Measurements from ENCODE around the gene ZNF816.
"Not testable (repeated sequence)": the region's sequence is repeated elsewhere in the genome, so short reads cannot be mapped to it uniquely, and the experiment has no call there.

The ZNF816 gene

DNA sequence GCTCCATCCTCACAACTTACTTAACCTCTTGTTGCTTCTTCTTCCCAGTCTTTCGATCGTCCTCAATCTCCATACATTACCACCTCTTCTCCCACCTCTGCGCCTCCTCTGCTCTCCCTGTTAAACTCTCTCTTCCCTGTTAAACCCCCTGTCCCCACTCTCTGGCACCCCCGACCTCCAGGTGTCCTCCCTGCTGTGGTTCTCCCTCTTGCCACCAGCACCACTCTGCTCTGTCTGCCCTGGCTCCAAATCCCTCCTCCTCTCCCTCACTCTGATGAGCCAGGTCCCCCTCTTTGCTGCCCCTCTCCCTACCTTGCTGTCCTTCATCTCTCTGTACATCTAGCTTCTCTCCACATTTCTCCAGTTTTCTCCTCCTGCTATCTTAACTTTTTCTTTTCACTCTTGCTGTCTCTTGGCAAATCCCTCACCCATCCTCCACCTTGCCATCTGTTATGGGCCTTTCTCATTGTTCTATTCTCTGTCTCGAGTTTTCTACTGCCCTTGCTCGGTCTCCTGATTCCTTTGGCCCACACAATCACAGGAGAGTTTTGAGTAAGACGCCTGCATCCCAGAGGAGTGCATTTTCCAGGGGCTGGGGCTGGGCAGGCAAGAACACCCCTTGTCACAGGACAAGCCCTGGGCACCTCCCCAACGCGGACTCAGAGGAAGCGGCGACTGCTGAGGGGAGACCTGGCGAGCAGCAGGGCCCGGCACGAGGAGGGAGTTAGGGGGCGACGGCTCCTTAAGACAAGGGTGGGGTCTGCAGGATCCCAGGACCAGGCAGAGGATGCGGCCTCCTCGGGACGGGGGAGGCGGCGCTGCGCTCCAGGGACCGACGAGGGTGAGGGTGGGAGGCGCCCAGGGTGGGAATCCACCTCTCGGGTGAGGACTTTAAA is 29.7 kb upstream of the ZNF816 start:
- Histone ChIP-seq H3K4me1 (ENCODE audit: control insufficient read depth, insufficient read depth, low read length) (no peaks in the 10 kb centered on the region), H3K4me3 (ENCODE audit: low read length) (peak overlapping the region; percentile 80), H3K27me3 (ENCODE audit: control insufficient read depth, insufficient read depth, low read length) (no peaks in the 10 kb centered on the region), H3K27ac (ENCODE audit: low read depth, low read length) (peak overlapping the region; percentile 63), H3K9ac (ENCODE audit: low read length) (no peak overlapping the region), H3K36me3 (ENCODE audit: control insufficient read depth, insufficient read depth, low read length) (peaks cover under 1% of the 10 kb centered on the region)

DNA sequence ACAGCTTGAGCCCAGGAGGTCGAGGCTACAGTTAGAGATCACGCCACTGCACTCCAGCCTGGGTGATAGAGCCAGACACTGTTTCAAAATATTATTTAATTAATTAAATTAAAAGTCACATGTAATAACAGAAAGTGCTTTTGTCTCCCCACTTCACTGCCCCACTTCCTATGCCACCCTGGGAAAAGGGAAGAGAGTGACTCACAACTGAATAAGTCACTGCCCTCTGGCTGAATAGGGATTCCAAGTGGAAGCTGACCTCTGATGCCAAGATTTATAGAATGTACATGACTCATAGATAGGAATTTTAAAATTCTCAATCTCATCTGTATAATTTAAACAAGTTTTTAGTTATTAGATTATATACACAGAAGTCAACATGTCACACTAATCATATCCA is 28.8 kb upstream of the ZNF816 start:
- Histone ChIP-seq H3K4me3 (ENCODE audit: low read length) (no peak overlapping the region), H3K36me3 (ENCODE audit: control insufficient read depth, insufficient read depth, low read length) (peaks cover 4% of the 10 kb centered on the region), H3K27ac (ENCODE audit: low read depth, low read length) (no peak overlapping the region), H3K4me1 (ENCODE audit: control insufficient read depth, insufficient read depth, low read length) (no peaks in the 10 kb centered on the region), H3K27me3 (ENCODE audit: control insufficient read depth, insufficient read depth, low read length) (no peaks in the 10 kb centered on the region), H3K9ac (ENCODE audit: low read length) (no peak overlapping the region)

- H3K9ac ChIP-seq (ENCODE audit: low read length), result no peak overlapping the region
- H3K4me3 ChIP-seq (ENCODE audit: low read length), result no peak overlapping the region
- no peaks in the 10 kb centered on the region for H3K27me3 ChIP-seq (ENCODE audit: control insufficient read depth, insufficient read depth, low read length)
- no peak overlapping the region for H3K27ac ChIP-seq (ENCODE audit: low read depth, low read length)
- no peaks in the 10 kb centered on the region for H3K4me1 ChIP-seq (ENCODE audit: control insufficient read depth, insufficient read depth, low read length)
- peaks cover 9% of the 10 kb centered on the region for H3K36me3 ChIP-seq (ENCODE audit: control insufficient read depth, insufficient read depth, low read length)
Measured at GRCh38 chr19:52990759-52991418, 28.2 kb upstream of the ZNF816 start.

- H3K4me1 ChIP-seq (ENCODE audit: control insufficient read depth, insufficient read depth, low read length), result no peaks in the 10 kb centered on the region
- H3K36me3 ChIP-seq (ENCODE audit: control insufficient read depth, insufficient read depth, low read length), result peaks cover 15% of the 10 kb centered on the region
- H3K27me3 ChIP-seq (ENCODE audit: control insufficient read depth, insufficient read depth, low read length), result no peaks in the 10 kb centered on the region
- H3K9ac ChIP-seq (ENCODE audit: low read length), result no peak overlapping the region
- no peak overlapping the region for H3K27ac ChIP-seq (ENCODE audit: low read depth, low read length)
- H3K4me3 ChIP-seq (ENCODE audit: low read length), result no peak overlapping the region
Measured at GRCh38 chr19:52988506-52988905, 25.8 kb upstream of the ZNF816 start.

DNA sequence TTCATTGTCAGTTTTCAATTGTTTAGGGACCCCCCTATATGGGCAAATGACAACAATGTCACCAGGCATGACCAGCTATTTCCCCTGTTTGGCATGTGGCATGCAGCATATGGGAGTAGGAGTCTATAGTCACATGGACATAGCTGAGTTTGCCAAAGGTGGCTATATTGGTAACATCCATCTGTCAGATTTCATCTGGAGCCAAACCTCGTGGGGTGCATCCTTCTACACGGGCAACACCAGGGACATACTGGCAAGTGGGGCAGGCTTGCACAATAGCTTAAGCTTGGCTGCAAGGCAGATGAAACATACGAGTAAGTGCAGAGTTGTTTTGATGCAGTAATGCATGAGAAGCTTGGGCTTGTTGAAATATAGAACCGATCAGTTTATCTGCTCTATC is 24.5 kb upstream of the ZNF816 start:
- Histone ChIP-seq H3K27me3 (ENCODE audit: control insufficient read depth, insufficient read depth, low read length) (no peaks in the 10 kb centered on the region), H3K36me3 (ENCODE audit: control insufficient read depth, insufficient read depth, low read length) (peaks cover 15% of the 10 kb centered on the region), H3K9ac (ENCODE audit: low read length) (no peak overlapping the region), H3K27ac (ENCODE audit: low read depth, low read length) (no peak overlapping the region), H3K4me3 (ENCODE audit: low read length) (no peak overlapping the region), H3K4me1 (ENCODE audit: control insufficient read depth, insufficient read depth, low read length) (no peaks in the 10 kb centered on the region)

DNA sequence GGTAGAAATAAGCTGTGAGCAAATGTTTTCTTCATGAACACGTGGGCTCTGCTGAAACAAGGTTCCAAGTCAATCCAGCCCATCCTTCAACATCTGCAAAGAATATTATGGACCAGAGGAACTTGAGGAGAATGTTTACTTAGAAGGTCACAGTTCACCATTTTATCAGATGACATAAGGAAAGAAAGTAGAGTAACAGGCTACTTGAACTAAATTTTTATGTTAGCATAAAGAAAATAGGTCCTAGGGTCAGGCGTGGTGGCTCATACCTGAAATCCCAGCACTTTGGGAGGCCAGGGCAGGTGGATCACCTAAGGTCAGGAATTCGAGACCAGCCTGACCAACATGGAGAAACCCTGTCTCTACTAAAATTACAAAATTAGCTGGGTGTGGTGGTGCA is 20.5 kb upstream of the ZNF816 start:
- not testable (repeated sequence) for H3K27me3 ChIP-seq (ENCODE audit: control insufficient read depth, insufficient read depth, low read length); H3K4me1 ChIP-seq (ENCODE audit: control insufficient read depth, insufficient read depth, low read length); H3K4me3 ChIP-seq (ENCODE audit: low read length); H3K9ac ChIP-seq (ENCODE audit: low read length); H3K27ac ChIP-seq (ENCODE audit: low read depth, low read length)
- H3K36me3 ChIP-seq (ENCODE audit: control insufficient read depth, insufficient read depth, low read length), result peaks cover 19% of the 10 kb centered on the region

- Histone ChIP-seq H3K9ac (ENCODE audit: low read length) (no peak overlapping the region), H3K36me3 (ENCODE audit: control insufficient read depth, insufficient read depth, low read length) (peaks cover 14% of the 10 kb centered on the region), H3K27ac (ENCODE audit: low read depth, low read length) (no peak overlapping the region), H3K4me3 (ENCODE audit: low read length) (no peak overlapping the region), H3K27me3 (ENCODE audit: control insufficient read depth, insufficient read depth, low read length) (no peaks in the 10 kb centered on the region), H3K4me1 (ENCODE audit: control insufficient read depth, insufficient read depth, low read length) (no peaks in the 10 kb centered on the region)
Measured at GRCh38 chr19:52981329-52981728, 18.6 kb upstream of the ZNF816 start.

DNA sequence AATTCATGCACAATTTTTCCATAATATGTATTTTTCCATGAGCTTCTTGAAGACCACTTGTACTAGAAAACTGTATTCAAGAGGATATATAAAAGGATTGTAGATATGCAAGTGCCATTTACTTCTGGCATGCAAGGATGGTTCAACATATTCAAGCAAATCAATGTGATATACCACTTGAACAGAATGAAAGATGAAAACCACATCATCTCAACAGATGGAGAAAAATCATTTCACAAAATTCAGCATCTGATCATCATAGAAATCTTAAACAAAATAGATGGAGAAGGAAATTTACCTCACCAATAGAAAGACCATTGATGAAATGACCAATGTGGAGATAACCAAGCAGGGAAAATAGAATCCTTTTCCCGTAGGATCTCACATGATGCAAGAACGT is 5.1 kb upstream of the ZNF816 start:
- H3K4me1 ChIP-seq (ENCODE audit: control insufficient read depth, insufficient read depth, low read length), result no peaks in the 10 kb centered on the region
- no peaks in the 10 kb centered on the region for H3K27me3 ChIP-seq (ENCODE audit: control insufficient read depth, insufficient read depth, low read length)
- no peak overlapping the region for H3K4me3 ChIP-seq (ENCODE audit: low read length)
- H3K9ac ChIP-seq (ENCODE audit: low read length), result no peak overlapping the region
- no peak overlapping the region for H3K27ac ChIP-seq (ENCODE audit: low read depth, low read length)
- no peaks in the 10 kb centered on the region for H3K36me3 ChIP-seq (ENCODE audit: control insufficient read depth, insufficient read depth, low read length)

DNA sequence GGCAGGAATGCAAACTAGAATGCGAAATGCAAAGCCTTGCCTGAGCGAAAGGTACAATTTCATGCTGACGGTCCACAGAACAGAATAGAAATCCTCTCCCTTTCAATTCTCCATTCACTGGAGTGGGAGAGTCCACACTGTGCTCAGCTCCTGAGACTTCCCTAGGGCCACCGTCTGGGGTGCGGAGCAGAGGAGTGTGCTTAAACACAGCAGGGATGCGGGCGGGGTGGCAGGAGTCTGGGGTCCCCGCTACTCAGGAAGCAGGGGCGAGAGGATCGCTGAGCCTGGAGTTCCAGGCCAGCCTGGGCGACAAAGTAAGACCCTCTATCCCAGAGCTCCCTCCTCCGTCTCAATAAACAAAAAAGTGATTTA is 552 bp upstream of the ZNF816 start:
- no peaks in the 10 kb centered on the region for H3K27me3 ChIP-seq (ENCODE audit: control insufficient read depth, insufficient read depth, low read length)
- H3K9ac ChIP-seq (ENCODE audit: low read length), result peak overlapping the region; percentile 76
- H3K4me3 ChIP-seq (ENCODE audit: low read length), result peak overlapping the region; percentile 88
- peaks cover 3% of the 10 kb centered on the region for H3K4me1 ChIP-seq (ENCODE audit: control insufficient read depth, insufficient read depth, low read length)
- peak overlapping the region; percentile 71 for H3K27ac ChIP-seq (ENCODE audit: low read depth, low read length)
- H3K36me3 ChIP-seq (ENCODE audit: control insufficient read depth, insufficient read depth, low read length), result no peaks in the 10 kb centered on the region

DNA sequence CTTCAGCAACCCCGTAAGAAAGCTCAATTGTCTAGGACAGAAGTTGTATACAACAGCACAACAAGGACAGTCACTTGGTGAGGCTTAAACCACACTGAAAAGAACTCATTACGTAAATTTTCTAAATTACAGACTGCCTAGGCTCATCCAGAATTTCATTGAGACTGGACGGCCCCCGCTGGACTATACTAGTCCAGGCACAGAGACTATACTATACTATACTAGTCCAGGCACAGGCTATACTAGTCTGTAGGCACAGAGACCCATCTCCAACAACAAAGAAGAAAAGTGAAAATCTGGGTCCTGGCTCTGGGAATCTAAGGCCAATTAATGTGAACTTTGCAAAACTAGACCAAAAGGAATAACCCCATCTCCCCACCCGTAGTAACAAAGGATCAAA is 700 bp downstream of the ZNF816 start:
- Histone ChIP-seq H3K36me3 (ENCODE audit: control insufficient read depth, insufficient read depth, low read length) (peaks cover 11% of the 10 kb centered on the region), H3K27ac (ENCODE audit: low read depth, low read length) (peak overlapping the region; percentile 68), H3K4me1 (ENCODE audit: control insufficient read depth, insufficient read depth, low read length) (peaks cover 3% of the 10 kb centered on the region), H3K4me3 (ENCODE audit: low read length) (peak overlapping the region; percentile 88), H3K9ac (ENCODE audit: low read length) (peak overlapping the region; percentile 25), H3K27me3 (ENCODE audit: control insufficient read depth, insufficient read depth, low read length) (no peaks in the 10 kb centered on the region)

DNA sequence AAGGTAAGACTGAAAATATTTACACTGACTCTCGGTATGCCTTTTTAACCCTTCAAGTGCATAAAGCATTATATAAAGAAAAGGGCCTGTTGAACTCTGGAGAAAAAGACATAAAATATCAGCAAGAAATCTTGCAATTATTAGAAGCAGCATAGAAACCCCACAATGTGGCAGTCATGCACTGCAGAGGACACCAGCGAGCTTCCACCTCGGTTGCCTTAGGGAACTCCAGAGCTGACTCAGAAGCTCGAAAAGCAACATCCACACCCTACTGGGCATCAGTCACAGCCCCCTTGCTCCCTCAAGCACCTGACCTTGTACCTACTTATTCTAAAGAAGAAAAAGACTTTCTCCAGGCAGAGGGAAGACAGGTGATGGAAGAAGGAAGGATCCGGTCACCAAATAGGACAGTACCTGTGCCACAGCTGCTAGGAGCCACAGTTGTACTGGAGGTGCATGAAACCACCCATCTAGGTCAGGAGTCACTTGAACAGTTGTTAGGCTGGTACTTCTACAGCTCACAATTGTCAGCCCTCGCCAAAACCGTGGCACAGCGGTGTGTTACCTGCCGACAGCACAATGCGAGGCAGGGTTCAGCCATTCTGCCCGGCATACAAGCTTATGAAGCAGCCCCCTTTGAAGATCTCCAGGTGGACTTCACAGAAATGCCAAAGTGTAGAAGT is 2.9 kb downstream of the ZNF816 start:
- H3K4me3 ChIP-seq (ENCODE audit: low read length), result no peak overlapping the region
- H3K27me3 ChIP-seq (ENCODE audit: control insufficient read depth, insufficient read depth, low read length), result no peaks in the 10 kb centered on the region
- no peak overlapping the region for H3K27ac ChIP-seq (ENCODE audit: low read depth, low read length)
- H3K4me1 ChIP-seq (ENCODE audit: control insufficient read depth, insufficient read depth, low read length), result peaks cover 3% of the 10 kb centered on the region
- peaks cover 30% of the 10 kb centered on the region for H3K36me3 ChIP-seq (ENCODE audit: control insufficient read depth, insufficient read depth, low read length)
- H3K9ac ChIP-seq (ENCODE audit: low read length), result no peak overlapping the region

DNA sequence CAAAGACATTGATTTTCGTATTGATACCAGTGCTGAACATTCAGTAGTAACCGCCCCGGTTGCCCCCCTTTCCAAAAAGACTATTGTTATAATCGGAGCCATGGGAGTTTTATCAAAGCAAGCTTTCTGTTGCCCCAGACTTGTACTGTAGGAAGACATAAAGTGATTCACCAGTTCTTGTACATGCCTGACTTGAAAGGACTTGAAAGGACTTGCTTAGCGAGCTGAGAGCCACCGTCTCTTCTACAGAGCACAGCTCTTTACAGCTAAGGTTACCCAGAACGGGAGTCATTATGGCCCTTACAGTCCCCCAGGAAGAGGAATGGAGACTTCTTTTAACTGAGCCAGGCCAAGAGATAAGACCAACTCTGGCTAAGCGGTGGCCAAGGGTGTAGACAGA is 5.1 kb downstream of the ZNF816 start:
- H3K27me3 ChIP-seq (ENCODE audit: control insufficient read depth, insufficient read depth, low read length), result no peaks in the 10 kb centered on the region
- no peak overlapping the region for H3K27ac ChIP-seq (ENCODE audit: low read depth, low read length)
- peaks cover 39% of the 10 kb centered on the region for H3K36me3 ChIP-seq (ENCODE audit: control insufficient read depth, insufficient read depth, low read length)
- no peak overlapping the region for H3K4me3 ChIP-seq (ENCODE audit: low read length)
- no peak overlapping the region for H3K9ac ChIP-seq (ENCODE audit: low read length)
- peaks cover 3% of the 10 kb centered on the region for H3K4me1 ChIP-seq (ENCODE audit: control insufficient read depth, insufficient read depth, low read length)

Data from rectal smooth muscle tissue (tissue), 1 donor.